Measurements from ENCODE around the gene BACE1.
"Not testable (repeated sequence)": the region's sequence is repeated elsewhere in the genome, so short reads cannot be mapped to it uniquely, and the experiment has no call there.

The BACE1 gene

GRCh38 chr11:117269856-117270255 is 46.2 kb downstream of the BACE1 start:
- Histone ChIP-seq H3K9me2 (replicated peaks; ENCODE audit: control insufficient read depth, low read length) (no peaks in the 10 kb centered on the region), H4K20me1 (ENCODE audit: control insufficient read depth, insufficient read depth, low read depth, low read length) (no peaks in the 10 kb centered on the region), H3K4me2 (ENCODE audit: low read length) (no peak overlapping the region), H3F3A (ENCODE audit: control insufficient read depth, insufficient read depth) (no peaks in the 10 kb centered on the region), H3K9me3 (ENCODE audit: control insufficient read depth, insufficient read depth, low read length) (no peaks in the 10 kb centered on the region), H3K36me3 (ENCODE audit: control insufficient read depth, low read length) (no peaks in the 10 kb centered on the region), H3K27ac (ENCODE audit: low read depth, low read length) (no peak overlapping the region), H3K4me3 (ENCODE audit: low read length) (no peak overlapping the region), H3K4me1 (ENCODE audit: control insufficient read depth, low read length) (no peaks in the 10 kb centered on the region), H3K79me2 (ENCODE audit: control insufficient read depth, low read length) (no peaks in the 10 kb centered on the region), H3K27me3 (ENCODE audit: control insufficient read depth, low read length) (no peaks in the 10 kb centered on the region)
- TF ChIP-seq, protein P1, sequence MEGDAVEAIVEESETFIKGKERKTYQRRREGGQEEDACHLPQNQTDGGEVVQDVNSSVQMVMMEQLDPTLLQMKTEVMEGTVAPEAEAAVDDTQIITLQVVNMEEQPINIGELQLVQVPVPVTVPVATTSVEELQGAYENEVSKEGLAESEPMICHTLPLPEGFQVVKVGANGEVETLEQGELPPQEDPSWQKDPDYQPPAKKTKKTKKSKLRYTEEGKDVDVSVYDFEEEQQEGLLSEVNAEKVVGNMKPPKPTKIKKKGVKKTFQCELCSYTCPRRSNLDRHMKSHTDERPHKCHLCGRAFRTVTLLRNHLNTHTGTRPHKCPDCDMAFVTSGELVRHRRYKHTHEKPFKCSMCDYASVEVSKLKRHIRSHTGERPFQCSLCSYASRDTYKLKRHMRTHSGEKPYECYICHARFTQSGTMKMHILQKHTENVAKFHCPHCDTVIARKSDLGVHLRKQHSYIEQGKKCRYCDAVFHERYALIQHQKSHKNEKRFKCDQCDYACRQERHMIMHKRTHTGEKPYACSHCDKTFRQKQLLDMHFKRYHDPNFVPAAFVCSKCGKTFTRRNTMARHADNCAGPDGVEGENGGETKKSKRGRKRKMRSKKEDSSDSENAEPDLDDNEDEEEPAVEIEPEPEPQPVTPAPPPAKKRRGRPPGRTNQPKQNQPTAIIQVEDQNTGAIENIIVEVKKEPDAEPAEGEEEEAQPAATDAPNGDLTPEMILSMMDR (IDR thresholded peaks at IDR 0.05; ENCODE audit: low read depth, low read length, poor library complexity, severe bottlenecking): no peak
- TF ChIP-seq EZH2phosphoT487 (IDR thresholded peaks at IDR 0.05; ENCODE audit: borderline replicate concordance, low read length): no peak

DNA sequence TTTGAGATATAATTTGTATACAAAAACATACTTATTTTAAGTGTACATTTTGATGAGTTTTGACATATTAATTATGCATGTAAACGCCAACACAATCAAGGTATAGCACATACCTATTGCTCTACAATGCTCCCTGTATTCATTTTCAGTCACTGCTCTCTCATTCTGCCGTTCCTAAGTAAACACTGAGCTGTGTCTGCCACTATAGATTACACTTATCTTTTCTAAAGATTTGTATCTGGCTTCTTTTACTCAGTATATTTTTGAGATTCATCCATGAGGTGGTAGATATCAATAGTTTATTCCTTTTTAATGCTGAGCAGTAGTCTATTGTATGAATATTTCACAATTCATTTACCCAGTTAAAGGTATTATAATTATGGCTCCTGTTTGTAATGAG is 50.3 kb downstream of the BACE1 start:
- Histone ChIP-seq H3K4me2 (ENCODE audit: low read length) (no peak overlapping the region), H3K27me3 (ENCODE audit: control insufficient read depth, low read length) (no peaks in the 10 kb centered on the region), H3K4me3 (ENCODE audit: low read length) (no peak overlapping the region), H4K20me1 (ENCODE audit: control insufficient read depth, insufficient read depth, low read depth, low read length) (no peaks in the 10 kb centered on the region), H3K36me3 (ENCODE audit: control insufficient read depth, low read length) (no peaks in the 10 kb centered on the region), H3F3A (ENCODE audit: control insufficient read depth, insufficient read depth) (no peaks in the 10 kb centered on the region), H3K4me1 (ENCODE audit: control insufficient read depth, low read length) (no peaks in the 10 kb centered on the region), H3K27ac (ENCODE audit: low read depth, low read length) (no peak overlapping the region), H3K9me2 (replicated peaks; ENCODE audit: control insufficient read depth, low read length) (no peaks in the 10 kb centered on the region), H3K9me3 (ENCODE audit: control insufficient read depth, insufficient read depth, low read length) (no peaks in the 10 kb centered on the region), H3K79me2 (ENCODE audit: control insufficient read depth, low read length) (no peaks in the 10 kb centered on the region)
- TF ChIP-seq, protein P1 (IDR thresholded peaks at IDR 0.05; ENCODE audit: low read depth, low read length, poor library complexity, severe bottlenecking): no peak
- TF ChIP-seq EZH2phosphoT487 (IDR thresholded peaks at IDR 0.05; ENCODE audit: borderline replicate concordance, low read length): no peak

- H3K4me1 ChIP-seq (ENCODE audit: control insufficient read depth, low read length); H3F3A ChIP-seq (ENCODE audit: control insufficient read depth, insufficient read depth); H3K9me2 ChIP-seq (replicated peaks; ENCODE audit: control insufficient read depth, low read length); H3K27ac ChIP-seq (ENCODE audit: low read depth, low read length); H3K27me3 ChIP-seq (ENCODE audit: control insufficient read depth, low read length); H3K4me3 ChIP-seq (ENCODE audit: low read length); H3K9me3 ChIP-seq (ENCODE audit: control insufficient read depth, insufficient read depth, low read length); H3K4me2 ChIP-seq (ENCODE audit: low read length); H3K79me2 ChIP-seq (ENCODE audit: control insufficient read depth, low read length); H3K36me3 ChIP-seq (ENCODE audit: control insufficient read depth, low read length); H4K20me1 ChIP-seq (ENCODE audit: control insufficient read depth, insufficient read depth, low read depth, low read length): not testable (repeated sequence)
Measured at GRCh38 chr11:117264624-117265323, 51.3 kb downstream of the BACE1 start.

GRCh38 chr11:117259417-117259816 is 56.6 kb downstream of the BACE1 start:
- Histone ChIP-seq H3K27me3 (ENCODE audit: control insufficient read depth, low read length) (no peaks in the 10 kb centered on the region), H3K9me2 (replicated peaks; ENCODE audit: control insufficient read depth, low read length) (no peaks in the 10 kb centered on the region), H3K36me3 (ENCODE audit: control insufficient read depth, low read length) (no peaks in the 10 kb centered on the region), H4K20me1 (ENCODE audit: control insufficient read depth, insufficient read depth, low read depth, low read length) (no peaks in the 10 kb centered on the region), H3K4me1 (ENCODE audit: control insufficient read depth, low read length) (no peaks in the 10 kb centered on the region), H3K27ac (ENCODE audit: low read depth, low read length) (no peak overlapping the region), H3F3A (ENCODE audit: control insufficient read depth, insufficient read depth) (no peaks in the 10 kb centered on the region), H3K79me2 (ENCODE audit: control insufficient read depth, low read length) (no peaks in the 10 kb centered on the region), H3K4me3 (ENCODE audit: low read length) (no peak overlapping the region), H3K4me2 (ENCODE audit: low read length) (no peak overlapping the region), H3K9me3 (ENCODE audit: control insufficient read depth, insufficient read depth, low read length) (no peaks in the 10 kb centered on the region)
- no peak for TF ChIP-seq EZH2phosphoT487 (IDR thresholded peaks at IDR 0.05; ENCODE audit: borderline replicate concordance, low read length)
- TF ChIP-seq, protein P1 (IDR thresholded peaks at IDR 0.05; ENCODE audit: low read depth, low read length, poor library complexity, severe bottlenecking): no peak

Data from DOHH2 (cell line).